Esophagus muscularis mucosa (tissue), 4 donors: ENCODE measurements around the gene BTAF1.

Experiments used
- CTCF ChIP-seq, 3 experiments: fragments of 200-600 bp in 2 of 3; fragments of 450-650 bp in 1 of 3; sonication (generic) in 2 of 3; IDR thresholded peaks; one replicate each; pipeline ENCODE4 v1.5.1; 2017 to 2019; ENCODE audit warnings: antibody characterized with exemption in 3 of 3, mild to moderate bottlenecking in 2 of 3, moderate library complexity in 1 of 3
- EP300 ChIP-seq: sonication (generic); formaldehyde crosslinking; IDR thresholded peaks from one replicate; pipeline ENCODE4 v1.6.1; 2017; ENCODE audit warnings: antibody characterized with exemption
- POLR2A ChIP-seq: fragments of 450-650 bp; IDR thresholded peaks from one replicate; pipeline ENCODE4 v1.6.1; 2017; ENCODE audit warnings: antibody characterized with exemption, moderate library complexity, mild to moderate bottlenecking, low read depth
- POLR2AphosphoS5 ChIP-seq, 2 donors: sonication (generic); formaldehyde crosslinking; IDR thresholded peaks; one replicate each; pipeline ENCODE4 v1.6.1; 2017; ENCODE audit warnings: antibody characterized with exemption in 2 of 2

- TF ChIP-seq CTCF (IDR thresholded peaks at IDR 0.05) (no peak), POLR2A (no peak), POLR2AphosphoS5 (IDR thresholded peaks at IDR 0.05) (no peak), EP300 (no peak)
Observed at GRCh38 chr10:92031580-92031979, 108.0 kb downstream of the BTAF1 start.
